HG02678 (cell line): Measurements from ENCODE around the gene EXOC3L1.

Source experiments
- ATAC-seq: cut with Tn5 transposase; IDR thresholded peaks from one replicate; pipeline ENCODE4 v1.9.1; 2021; ENCODE audit warnings: mild to moderate bottlenecking, moderate library complexity; ENCODE audit not compliant: unreplicated experiment

The EXOC3L1 gene

GRCh38 chr16:67190041-67190440 lies at the start of gene EXOC3L1:
TSS of gene EXOC3L1 (minus strand) at chr16:67190136. CDS start at chr16:67189676, 460 bp downstream.
- no peak for ATAC-seq

GRCh38 chr16:67238806-67239470 lies 49.0 kb upstream of the EXOC3L1 start:
- ATAC-seq = no peak

- no peak for ATAC-seq
Observed at GRCh38 chr16:67238278-67238575, 48.3 kb upstream of the EXOC3L1 start.

GRCh38 chr16:67237396-67238277 lies 47.7 kb upstream of the EXOC3L1 start:
- ATAC-seq = no peak

GRCh38 chr16:67236563-67237395 lies 46.8 kb upstream of the EXOC3L1 start:
- ATAC-seq = no peak

GRCh38 chr16:67235816-67236562 lies 46.1 kb upstream of the EXOC3L1 start:
- no peak for ATAC-seq

GRCh38 chr16:67234180-67234597 lies 44.3 kb upstream of the EXOC3L1 start:
- no peak for ATAC-seq

GRCh38 chr16:67233596-67233995 lies 43.7 kb upstream of the EXOC3L1 start:
- no peak for ATAC-seq

- no peak for ATAC-seq
Observed at GRCh38 chr16:67230809-67231660, 41.1 kb upstream of the EXOC3L1 start.

- ATAC-seq = no peak
Observed at GRCh38 chr16:67229906-67230808, 40.2 kb upstream of the EXOC3L1 start.

- ATAC-seq = no peak
Observed at GRCh38 chr16:67228905-67229304, 39.0 kb upstream of the EXOC3L1 start.

- no peak for ATAC-seq
Observed at GRCh38 chr16:67228034-67228785, 38.3 kb upstream of the EXOC3L1 start.

- no peak for ATAC-seq
Observed at GRCh38 chr16:67227567-67227921, 37.6 kb upstream of the EXOC3L1 start.

GRCh38 chr16:67226804-67227566 lies 37.0 kb upstream of the EXOC3L1 start, which contains the start of gene TMEM208:
TSS of gene TMEM208 (plus strand) at chr16:67227130. CDS start at chr16:67227219, 89 bp downstream.
- peak; percentile 96 for ATAC-seq

GRCh38 chr16:67226295-67226803 lies 36.4 kb upstream of the EXOC3L1 start:
- ATAC-seq = no peak

GRCh38 chr16:67223992-67224391 lies 34.1 kb upstream of the EXOC3L1 start:
- no peak for ATAC-seq
